ENCODE measurements around the gene NANOS3.

NANOS3 gene

GRCh38 chr19:13923194-13923987 is 46.5 kb downstream of the NANOS3 start:
- DNase-seq: no peak

DNA sequence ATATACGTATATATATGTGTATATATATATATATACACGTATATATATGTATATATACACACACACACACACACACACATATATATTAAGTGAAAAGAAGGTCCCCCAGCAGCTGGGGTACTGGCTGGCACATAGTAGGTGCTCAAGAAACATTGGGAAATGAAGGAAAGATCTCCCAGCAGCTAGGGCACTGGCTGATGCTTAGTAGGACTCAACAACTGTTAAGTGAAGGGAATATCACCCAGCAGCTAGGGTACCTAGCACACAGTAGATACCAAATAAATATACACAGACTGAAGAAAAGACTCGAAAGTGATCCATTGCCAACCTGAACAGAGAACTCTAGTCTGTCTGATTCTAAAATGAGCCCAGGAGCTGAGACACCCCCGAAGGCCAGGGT is 49.1 kb downstream of the NANOS3 start:
- no peak for DNase-seq

DNA sequence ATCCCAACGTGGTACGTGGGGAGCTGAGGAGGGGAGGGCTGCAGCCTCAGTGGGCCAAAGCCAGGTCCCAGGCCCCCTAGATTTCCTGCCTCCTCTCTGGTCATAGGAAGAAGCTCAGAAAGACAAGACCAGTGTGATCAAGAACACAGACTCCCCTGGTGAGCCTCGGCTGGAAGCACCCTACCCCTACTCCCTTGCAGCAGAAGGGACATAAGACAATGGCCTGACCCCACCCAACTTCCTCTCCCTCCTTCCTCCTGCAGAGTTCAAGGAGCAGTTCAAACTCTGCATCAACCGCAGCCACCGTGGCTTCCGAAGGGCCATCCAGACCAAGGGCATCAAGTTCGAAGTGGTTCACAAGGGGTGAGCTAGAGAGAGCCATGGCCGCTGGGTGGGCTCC is 49.8 kb downstream of the NANOS3 start:
- DNase-seq: no peak

- no peak for DNase-seq
Measured at GRCh38 chr19:13929340-13929739, 52.4 kb downstream of the NANOS3 start.

DNA sequence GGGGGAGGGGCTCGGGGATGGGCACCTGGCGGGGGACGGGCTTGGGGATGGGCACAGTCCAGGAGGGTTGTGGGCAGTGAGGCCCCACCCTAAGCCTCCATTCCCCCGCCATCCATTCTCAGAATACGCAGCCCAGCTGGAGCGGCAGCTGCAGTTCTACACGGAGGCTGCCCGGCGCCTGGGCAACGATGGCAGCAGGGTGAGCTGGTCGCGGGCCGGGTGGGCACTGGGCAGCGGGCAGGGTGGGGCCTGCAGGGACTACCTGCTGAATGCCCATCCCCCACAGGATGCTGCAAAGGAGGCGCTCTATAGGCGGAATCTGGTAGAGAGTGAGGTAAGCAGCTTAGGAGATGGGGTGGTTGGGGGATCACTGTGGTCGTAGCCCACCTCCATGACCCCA is 53.0 kb downstream of the NANOS3 start:
- DNase-seq: no peak

Data from stimulated activated CD4-positive, alpha-beta T cell treated with anti-CD3 and anti-CD28 coated beads, Interleukin-15, amount 100 ng/mL, for 24 hours (primary cell).